PC-3 (cell line): ENCODE results near the gene ELAC2. TPM values are rescaled to one million over a fixed set of nuclear protein-coding genes. Genes with fewer than 3 reads are reported as not detected.

Source experiments
- ATAC-seq: fragments of 200-7000 bp; cut with Tn5 transposase; 2 replicates; pipeline ENCODE4 v1.9.1; 2020; ENCODE audit warnings: mild to moderate bottlenecking, moderate library complexity
- BruUV-seq: library from RNA; stranded (reverse); fragments of 400-500 nt; replicated peaks from 2 replicates; lab custom pipeline; 2021; lab: Mats Ljungman, UMichigan
- CTCF ChIA-PET: fragments of 300-600 bp; sonication (Branson Sonifier 250); formaldehyde crosslinking; loops from one replicate; lab custom pipeline; 2022; ENCODE audit warnings: antibody characterized with exemption; lab: Charles Lee
- POLR2A ChIA-PET: fragments of 300-600 bp; sonication (Branson Sonifier 250); formaldehyde crosslinking; loops from one replicate; lab custom pipeline; 2022; ENCODE audit warnings: antibody characterized with exemption; ENCODE audit not compliant: unreplicated experiment; lab: Charles Lee
- DNase-seq: peaks from one replicate; pipeline ENCODE4 v3.0.0-alpha.2; 2015
- H2AFZ ChIP-seq: fragments of 300-600 bp; sonication (generic); 2 replicates; pipeline ENCODE4 v1.6.0; 2016; ENCODE audit warnings: antibody characterized with exemption, low read length
- H3F3A ChIP-seq: fragments of 300-600 bp; sonication (generic); one replicate; pipeline ENCODE4 v1.6.0; 2017; ENCODE audit warnings: antibody characterized with exemption, low read length, control low read depth, mild to moderate bottlenecking; ENCODE audit not compliant: unreplicated experiment
- H3K27ac ChIP-seq: fragments of 300-600 bp; sonication (generic); 2 replicates; pipeline ENCODE4 v1.5.1; 2016; ENCODE audit warnings: mild to moderate bottlenecking, low read length
- H3K27me3 ChIP-seq: fragments of 300-600 bp; sonication (generic); 2 replicates; pipeline ENCODE4 v1.6.1; 2016; ENCODE audit warnings: low read length, mixed read lengths
- H3K36me3 ChIP-seq: fragments of 300-600 bp; sonication (generic); 2 replicates; pipeline ENCODE4 v1.6.1; 2016; ENCODE audit warnings: low read depth, mixed run types, low read length, mixed read lengths
- H3K4me1 ChIP-seq: fragments of 300-600 bp; sonication (generic); 2 replicates; pipeline ENCODE4 v1.5.1; 2016; ENCODE audit warnings: low read length; ENCODE audit not compliant: insufficient read depth
- H3K4me2 ChIP-seq: fragments of 300-600 bp; sonication (generic); 2 replicates; pipeline ENCODE4 v1.6.0; 2016; ENCODE audit warnings: low read length
- H3K4me3 ChIP-seq: fragments of 300-600 bp; sonication (generic); 2 replicates; pipeline ENCODE4 v1.5.1; 2016; ENCODE audit warnings: mild to moderate bottlenecking, low read length, mixed read lengths
- H3K79me2 ChIP-seq: fragments of 300-600 bp; sonication (generic); 2 replicates; pipeline ENCODE4 v1.6.1; 2017; ENCODE audit warnings: low read length, mixed read lengths
- H3K9ac ChIP-seq: fragments of 300-600 bp; sonication (generic); 2 replicates; pipeline ENCODE4 v1.6.0; 2016; ENCODE audit warnings: mild to moderate bottlenecking, low read length
- H3K9me2 ChIP-seq: fragments of 300-600 bp; sonication (generic); replicated peaks from 2 replicates; pipeline ENCODE4 v1.6.1; 2016; ENCODE audit warnings: mixed run types, low read length, mixed read lengths
- H3K9me3 ChIP-seq: fragments of 300-600 bp; sonication (generic); 2 replicates; pipeline ENCODE4 v1.6.1; 2016; ENCODE audit warnings: low read length, mixed read lengths
- H4K20me1 ChIP-seq: fragments of 300-600 bp; sonication (generic); 2 replicates; pipeline ENCODE4 v1.6.1; 2016; ENCODE audit warnings: low read length, mixed read lengths
- EZH2 ChIP-seq: fragments of 300-600 bp; sonication (generic); IDR thresholded peaks from one replicate; pipeline ENCODE4 v1.6.1; 2017; ENCODE audit warnings: antibody characterized with exemption, mild to moderate bottlenecking, low read length; ENCODE audit not compliant: unreplicated experiment
- EZH2phosphoT487 ChIP-seq: fragments of 300-600 bp; sonication (generic); IDR thresholded peaks from 2 replicates; pipeline ENCODE4 v1.6.1; 2018; ENCODE audit warnings: mild to moderate bottlenecking, antibody characterized with exemption, low read length, borderline replicate concordance
- intact Hi-C: fragments of 100-400 bp; cut with micrococcal nuclease; formaldehyde crosslinking; loops from 2 replicates; pipeline ENCODE4 v1.9.0; 2023
- total RNA-seq: library from RNA; depleted of rRNA; stranded (reverse); fragments of >200 nt; gene quantifications from 2 replicates; pipeline ENCODE4 v1.2.3, GENCODE V29; 2014
- TF ChIP-seq, protein P1 (sequence below): fragments of 300-600 bp; sonication (generic); conservative IDR thresholded peaks from 2 replicates; pipeline ENCODE4 v1.5.1; 2017; ENCODE audit warnings: antibody characterized with exemption, low read depth, mild to moderate bottlenecking, low read length

Gene ELAC2
- total RNA-seq, 1 experiment from 2014 or later: 270 TPM

- ChIA-PET CTCF (no interaction called here), POLR2A (no interaction called here)
- TF ChIP-seq EZH2phosphoT487: no peak
- TF ChIP-seq, protein P1, sequence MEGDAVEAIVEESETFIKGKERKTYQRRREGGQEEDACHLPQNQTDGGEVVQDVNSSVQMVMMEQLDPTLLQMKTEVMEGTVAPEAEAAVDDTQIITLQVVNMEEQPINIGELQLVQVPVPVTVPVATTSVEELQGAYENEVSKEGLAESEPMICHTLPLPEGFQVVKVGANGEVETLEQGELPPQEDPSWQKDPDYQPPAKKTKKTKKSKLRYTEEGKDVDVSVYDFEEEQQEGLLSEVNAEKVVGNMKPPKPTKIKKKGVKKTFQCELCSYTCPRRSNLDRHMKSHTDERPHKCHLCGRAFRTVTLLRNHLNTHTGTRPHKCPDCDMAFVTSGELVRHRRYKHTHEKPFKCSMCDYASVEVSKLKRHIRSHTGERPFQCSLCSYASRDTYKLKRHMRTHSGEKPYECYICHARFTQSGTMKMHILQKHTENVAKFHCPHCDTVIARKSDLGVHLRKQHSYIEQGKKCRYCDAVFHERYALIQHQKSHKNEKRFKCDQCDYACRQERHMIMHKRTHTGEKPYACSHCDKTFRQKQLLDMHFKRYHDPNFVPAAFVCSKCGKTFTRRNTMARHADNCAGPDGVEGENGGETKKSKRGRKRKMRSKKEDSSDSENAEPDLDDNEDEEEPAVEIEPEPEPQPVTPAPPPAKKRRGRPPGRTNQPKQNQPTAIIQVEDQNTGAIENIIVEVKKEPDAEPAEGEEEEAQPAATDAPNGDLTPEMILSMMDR: peak; percentile 94
- Histone ChIP-seq H3K27ac (no peak overlapping the region), H2AFZ (peak overlapping the region; percentile 53), H3K36me3 (no peaks in the 10 kb centered on the region), H3K27me3 (peaks cover 3% of the 10 kb centered on the region; the same call in 1 of the 2 replicates), H3K9me3 (no peaks in the 10 kb centered on the region), H3K79me2 (no peaks in the 10 kb centered on the region), H3K9ac (no peak overlapping the region), H3K4me2 (no peak overlapping the region), H3K4me1 (no peaks in the 10 kb centered on the region), H3K9me2 (no peaks in the 10 kb centered on the region), H3K4me3 (no peak overlapping the region), H3F3A (no peaks in the 10 kb centered on the region), H4K20me1 (no peaks in the 10 kb centered on the region)
- no TSS peak for BruUV-seq
- intact Hi-C loops: no loop called here
- peak; percentile 70 for DNase-seq
- ATAC-seq: no peak; the same call in 1 of the 2 replicates
These were observed 14.0 kb upstream of the ELAC2 start for GRCh38 chr17:13031718-13032350.

DNA sequence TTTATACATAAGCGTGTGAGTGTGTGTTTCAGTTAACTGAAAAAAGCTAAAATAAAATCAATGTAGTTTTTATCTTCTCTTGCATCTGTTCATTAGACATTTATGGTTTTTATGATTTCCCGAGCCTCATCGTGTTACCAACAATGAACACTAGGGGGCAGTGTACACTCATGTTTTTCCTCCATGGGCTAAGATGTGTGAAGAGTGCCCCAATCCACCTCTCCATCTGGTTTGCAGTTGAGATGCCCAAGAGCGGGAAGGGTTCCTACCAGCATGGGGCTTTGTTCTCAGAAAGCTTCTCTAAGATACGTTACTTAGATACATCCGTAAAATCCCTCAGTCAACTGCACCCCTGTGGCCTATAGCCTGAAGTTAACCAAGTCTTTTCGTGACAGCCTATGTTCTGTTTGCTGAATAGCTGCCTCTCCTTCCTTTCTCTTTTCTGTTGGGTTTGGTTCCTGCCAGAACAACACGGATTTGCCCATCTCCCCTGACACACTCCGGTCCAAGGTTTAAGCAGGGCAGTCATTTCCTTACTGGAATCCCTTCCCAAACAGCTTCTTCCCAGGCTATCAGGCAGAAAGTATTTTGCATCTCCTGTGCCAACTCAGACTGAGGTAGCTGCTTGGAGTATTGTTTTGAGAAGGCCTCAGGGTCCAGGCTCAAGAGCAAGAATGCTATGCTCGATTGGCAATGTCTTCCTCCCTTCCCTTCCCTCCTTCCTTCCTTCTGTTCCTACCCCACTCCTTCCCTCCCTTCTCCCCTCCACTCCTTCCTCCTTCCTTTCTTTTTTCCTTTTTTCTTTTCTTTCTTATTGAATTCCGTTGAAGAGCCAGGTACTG is 12.9 kb upstream of the ELAC2 start:
- Histone ChIP-seq H3K9me2 (no peaks in the 10 kb centered on the region), H3K4me2 (no peak overlapping the region), H3K27me3 (peaks cover 8% of the 10 kb centered on the region; the same call in 1 of the 2 replicates), H3K4me3 (no peak overlapping the region), H3K79me2 (no peaks in the 10 kb centered on the region), H2AFZ (peak overlapping the region; percentile 45; the same call in 1 of the 2 replicates), H3K36me3 (no peaks in the 10 kb centered on the region), H3K9ac (no peak overlapping the region), H4K20me1 (no peaks in the 10 kb centered on the region), H3K27ac (no peak overlapping the region), H3K4me1 (no peaks in the 10 kb centered on the region), H3F3A (no peaks in the 10 kb centered on the region), H3K9me3 (no peaks in the 10 kb centered on the region)
- ChIA-PET CTCF (interaction anchor here (0.6 to 1.3 kb wide), 2 partner anchors 12 to 14 kb away, joined by 6 to 11 read pairs; partner anchors contain the start of gene ELAC2), POLR2A (no interaction called here)
- peak; percentile 87 for DNase-seq
- intact Hi-C loops: no loop called here
- no peak for ATAC-seq
- no TSS peak for BruUV-seq
- TF ChIP-seq, protein P1: peak; percentile 95
- no peak for TF ChIP-seq EZH2
